ENCODE measurements around the gene LRIG2. TPM values are rescaled to one million over a fixed set of nuclear protein-coding genes. Genes with fewer than 3 reads are reported as not detected.

LRIG2 gene
- total and polyA plus RNA-seq, 2 donors (not counting 1 experiment from before 2014, with no cell fraction given), result 12.4 to 30.6 TPM

- Histone ChIP-seq H3K27me3 (replicated peaks in 1 of 4; ENCODE audit: control extremely low read depth in 1 of 4, control insufficient read depth in 3 of 4, insufficient read depth in 4 of 4, low read length in 3 of 4) (no peaks in the 10 kb centered on the region), H3K79me2 (ENCODE audit: control insufficient read depth, insufficient read depth, low read length) (no peaks in the 10 kb centered on the region), H3K36me3 (replicated peaks in 1 of 2; ENCODE audit: control extremely low read depth in 1 of 2, control insufficient read depth in 1 of 2, extremely low read depth in 1 of 2, insufficient read depth in 2 of 2, low read length in 1 of 2) (peaks cover 0 to under 1% of the 10 kb centered on the region in 2 experiments), H3K4me1 (ENCODE audit: control insufficient read depth in 2 of 2, insufficient read depth in 2 of 2, low read length in 2 of 2) (no peaks in the 10 kb centered on the region), H3K9ac (ENCODE audit: low read length) (no peak overlapping the region), H3K9me3 (ENCODE audit: control extremely low read depth in 1 of 3, control insufficient read depth in 2 of 3, insufficient read depth in 1 of 3, low read length in 2 of 3) (no peaks in the 10 kb centered on the region), H3K4me2 (replicated peaks; ENCODE audit: low read depth, low read length, poor library complexity, severe bottlenecking) (no peak overlapping the region), H3K4me3 (ENCODE audit: control extremely low read depth in 1 of 5, extremely low read depth in 1 of 5, insufficient read depth in 1 of 5, low read depth in 2 of 5, low read length in 4 of 5) (no peak overlapping the region), H4K20me1 (ENCODE audit: control insufficient read depth, insufficient read depth, low read length, poor library complexity, severe bottlenecking) (no peaks in the 10 kb centered on the region), H2AFZ (ENCODE audit: insufficient read depth, low read depth, low read length, poor library complexity, severe bottlenecking) (no peak overlapping the region), H3K27ac (ENCODE audit: low read length in 2 of 2) (no peak overlapping the region)
- Mint-ChIP-seq H3K27me3 (no peaks in the 10 kb centered on the region), H3K4me3 (no peak overlapping the region), H3K27ac (no peak overlapping the region), H3K4me1 (no peaks in the 10 kb centered on the region), H3K9me3 (ENCODE audit: insufficient read depth) (no peaks in the 10 kb centered on the region)
- TF ChIP-seq EZH2 (IDR thresholded peaks at IDR 0.05; ENCODE audit: borderline replicate concordance, insufficient read depth, low read depth, low read length, poor library complexity, severe bottlenecking), result no peak
- TF ChIP-seq, protein P1, sequence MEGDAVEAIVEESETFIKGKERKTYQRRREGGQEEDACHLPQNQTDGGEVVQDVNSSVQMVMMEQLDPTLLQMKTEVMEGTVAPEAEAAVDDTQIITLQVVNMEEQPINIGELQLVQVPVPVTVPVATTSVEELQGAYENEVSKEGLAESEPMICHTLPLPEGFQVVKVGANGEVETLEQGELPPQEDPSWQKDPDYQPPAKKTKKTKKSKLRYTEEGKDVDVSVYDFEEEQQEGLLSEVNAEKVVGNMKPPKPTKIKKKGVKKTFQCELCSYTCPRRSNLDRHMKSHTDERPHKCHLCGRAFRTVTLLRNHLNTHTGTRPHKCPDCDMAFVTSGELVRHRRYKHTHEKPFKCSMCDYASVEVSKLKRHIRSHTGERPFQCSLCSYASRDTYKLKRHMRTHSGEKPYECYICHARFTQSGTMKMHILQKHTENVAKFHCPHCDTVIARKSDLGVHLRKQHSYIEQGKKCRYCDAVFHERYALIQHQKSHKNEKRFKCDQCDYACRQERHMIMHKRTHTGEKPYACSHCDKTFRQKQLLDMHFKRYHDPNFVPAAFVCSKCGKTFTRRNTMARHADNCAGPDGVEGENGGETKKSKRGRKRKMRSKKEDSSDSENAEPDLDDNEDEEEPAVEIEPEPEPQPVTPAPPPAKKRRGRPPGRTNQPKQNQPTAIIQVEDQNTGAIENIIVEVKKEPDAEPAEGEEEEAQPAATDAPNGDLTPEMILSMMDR (IDR thresholded peaks at IDR 0.05), result no peak
- WGBS (ENCODE audit: insufficient coverage), result no CpG with 5 or more reads among the region's 2 CpGs
- ChIA-PET POLR2A (no interaction called here), CTCF (no interaction called here)
- DNase-seq (no peak), ATAC-seq (ENCODE audit: low read depth) (no peak)
- intact Hi-C loops (cut with micrococcal nuclease), result no loop called here
These were observed 60.8 kb downstream of the LRIG2 start for GRCh38 chr1:113133759-113134158.

DNA sequence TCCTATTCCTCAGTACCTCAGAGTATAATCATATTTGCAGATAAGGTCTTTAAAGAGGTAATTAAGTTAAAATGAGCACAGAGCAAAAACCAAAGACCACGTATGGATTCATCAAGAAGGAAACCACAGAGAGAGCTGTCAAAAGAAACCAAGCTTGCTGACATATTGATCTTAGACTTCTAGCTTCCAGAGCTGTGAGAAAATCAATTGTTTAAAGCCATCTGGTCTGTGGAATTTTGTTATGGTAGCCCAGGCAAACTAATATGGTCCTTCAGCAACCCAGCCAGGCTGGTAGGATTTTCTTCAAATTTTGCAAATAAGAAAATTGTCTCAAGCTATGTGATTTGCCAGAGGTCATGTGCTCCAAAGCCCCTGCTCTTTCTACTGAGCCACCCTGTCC lies 62.5 kb downstream of the LRIG2 start:
- intact Hi-C loops (cut with micrococcal nuclease), result no loop called here
- CTCF ChIA-PET, result interaction anchor here (1.9 kb wide), 1 partner anchor 1147 kb away, joined by 4 read pairs; no protein-coding TSS in a partner anchor

More for the DNA sequence above, 62.5 kb downstream of the LRIG2 start:
- Mint-ChIP-seq H3K4me1 (no peaks in the 10 kb centered on the region), H3K27ac (no peak overlapping the region), H3K9me3 (ENCODE audit: insufficient read depth) (no peaks in the 10 kb centered on the region), H3K27me3 (no peaks in the 10 kb centered on the region), H3K4me3 (no peak overlapping the region)
- H3K9ac ChIP-seq (ENCODE audit: low read length), result no peak overlapping the region
- no peaks in the 10 kb centered on the region for H3K9me3 ChIP-seq (ENCODE audit: control extremely low read depth in 1 of 3, control insufficient read depth in 2 of 3, insufficient read depth in 1 of 3, low read length in 2 of 3)
- no peak overlapping the region for H3K4me3 ChIP-seq (ENCODE audit: control extremely low read depth in 1 of 5, extremely low read depth in 1 of 5, insufficient read depth in 1 of 5, low read depth in 2 of 5, low read length in 4 of 5)
- no peak overlapping the region for H2AFZ ChIP-seq (ENCODE audit: insufficient read depth, low read depth, low read length, poor library complexity, severe bottlenecking)
- H4K20me1 ChIP-seq (ENCODE audit: control insufficient read depth, insufficient read depth, low read length, poor library complexity, severe bottlenecking), result no peaks in the 10 kb centered on the region
- no peaks in the 10 kb centered on the region for H3K79me2 ChIP-seq (ENCODE audit: control insufficient read depth, insufficient read depth, low read length)
- no peaks in the 10 kb centered on the region for H3K36me3 ChIP-seq (replicated peaks in 1 of 2; ENCODE audit: control extremely low read depth in 1 of 2, control insufficient read depth in 1 of 2, extremely low read depth in 1 of 2, insufficient read depth in 2 of 2, low read length in 1 of 2)
- no peak overlapping the region for H3K4me2 ChIP-seq (replicated peaks; ENCODE audit: low read depth, low read length, poor library complexity, severe bottlenecking)
- WGBS (ENCODE audit: insufficient coverage), result 50% methylated on average over 1 of the region's 1 CpG
- no peaks in the 10 kb centered on the region for H3K27me3 ChIP-seq (replicated peaks in 1 of 4; ENCODE audit: control extremely low read depth in 1 of 4, control insufficient read depth in 3 of 4, insufficient read depth in 4 of 4, low read length in 3 of 4)
- peaks cover 0 to under 1% of the 10 kb centered on the region in 2 donors for H3K4me1 ChIP-seq (ENCODE audit: control insufficient read depth in 2 of 2, insufficient read depth in 2 of 2, low read length in 2 of 2)
- POLR2A ChIA-PET, result no interaction called here
- DNase-seq (no peak), ATAC-seq (ENCODE audit: low read depth) (no peak)
- TF ChIP-seq, protein P1 (IDR thresholded peaks at IDR 0.05), result no peak
- no peak for TF ChIP-seq EZH2 (IDR thresholded peaks at IDR 0.05; ENCODE audit: borderline replicate concordance, insufficient read depth, low read depth, low read length, poor library complexity, severe bottlenecking)
- no peak overlapping the region for H3K27ac ChIP-seq (ENCODE audit: low read length in 2 of 2)

Data from B cell (primary cell).